CD4-positive, alpha-beta T cell treated with Interleukin-17A for 4 hours (primary cell): ENCODE measurements around the gene INTS7.

Source experiments
- DNase-seq: peaks from one replicate; pipeline ENCODE4 v3.0.0-alpha.2; 2020; ENCODE audit warnings: mixed read lengths

Gene INTS7

GRCh38 chr1:211901945-211902344 is 133.4 kb downstream of the INTS7 start:
- no peak for DNase-seq

- DNase-seq: no peak
These were observed 134.9 kb downstream of the INTS7 start for GRCh38 chr1:211900441-211900840.

- DNase-seq: no peak
These were observed 138.4 kb downstream of the INTS7 start for GRCh38 chr1:211896958-211897357.

- no peak for DNase-seq
These were observed 140.1 kb downstream of the INTS7 start for GRCh38 chr1:211895126-211895759.

GRCh38 chr1:211894312-211894711 is 141.0 kb downstream of the INTS7 start:
- DNase-seq: no peak

- no peak for DNase-seq
These were observed 142.1 kb downstream of the INTS7 start for GRCh38 chr1:211893260-211893659.

- DNase-seq: no peak
These were observed 142.8 kb downstream of the INTS7 start for GRCh38 chr1:211892577-211892976.

GRCh38 chr1:211891708-211892107 is 143.6 kb downstream of the INTS7 start:
- DNase-seq: no peak
